ENCODE measurements around the gene NKIRAS2. TPM values are rescaled to one million over a fixed set of nuclear protein-coding genes. Genes with fewer than 3 reads are reported as not detected.

NKIRAS2 gene
- total and polyA plus RNA-seq, 2 of the 13 experiments (the other 11 are each of a cell fraction or from before 2014, with no cell fraction given) = 27.9 to 42.0 TPM

- H4K20me1 ChIP-seq (ENCODE audit: insufficient read depth, low read length) = peaks cover 12% of the 10 kb centered on the region; the same call in 1 of the 2 replicates
- no peak overlapping the region for H3K4me3 ChIP-seq (replicated peaks in 1 of 3; ENCODE audit: insufficient read depth in 1 of 3, low read depth in 2 of 3, low read length in 3 of 3)
- no peak overlapping the region for H3K4me2 ChIP-seq (ENCODE audit: low read depth, low read length)
- peaks cover 50 to 78% of the 10 kb centered on the region in 2 experiments for H3K36me3 ChIP-seq (replicated peaks in 1 of 2; ENCODE audit: control insufficient read depth in 1 of 2, insufficient read depth in 2 of 2, low read length in 2 of 2)
- H2AFZ ChIP-seq (ENCODE audit: low read length) = no peak overlapping the region
- H3K9me3 ChIP-seq (ENCODE audit: low read length) = no peaks in the 10 kb centered on the region
- no peak overlapping the region for H3K27ac ChIP-seq (ENCODE audit: extremely low read length, insufficient read depth, low read length)
- no TSS peak for BruUV-seq (replicated peaks)
- POLR2A ChIA-PET = interaction anchor here (0.7 to 4.1 kb wide), 12 partner anchors 9 to 287 kb away, joined by 3 to 38 read pairs (median 5); partner anchors contain the start of genes CNP, DNAJC7, EIF1 and JUP
- no peak overlapping the region for H3K9ac ChIP-seq (ENCODE audit: insufficient read depth, low read depth, low read length)
- peaks cover 6% of the 10 kb centered on the region for H3K79me2 ChIP-seq (ENCODE audit: insufficient read depth, low read length)
- H3K27me3 ChIP-seq (ENCODE audit: control insufficient read depth in 1 of 2, insufficient read depth in 2 of 2, low read length in 2 of 2) = no peaks in the 10 kb centered on the region
- 94% methylated on average over 9 of the region's 9 CpGs for WGBS (ENCODE audit: low lambda C conversion rate)
- CTCF ChIA-PET (ENCODE audit: low intra/inter-chr PET ratio, low total read pairs) = no interaction called here
- in situ Hi-C loops (cut with HindIII; ENCODE audit: extremely low pct_ligation_motif_present, low pct_unique_long_range_greater_than_20kb) = no loop called here
- FAIRE-seq = no peak
- intact Hi-C loops (cut with micrococcal nuclease; ENCODE audit: unreplicated experiment) = no loop called here
- peaks cover 12% of the 10 kb centered on the region for H3K4me1 ChIP-seq (ENCODE audit: insufficient read depth, low read length)
- ATAC-seq = peak; percentile 13
- no peak for DNase-seq (ENCODE audit: low spot score)
- peak; percentile 53; the same call in 1 of the 2 replicates for TF ChIP-seq PAF1 (CRISPR knock-in tag; IDR thresholded peaks at IDR 0.05)
- TF ChIP-seq HNF1B (CRISPR knock-in tag; IDR thresholded peaks at IDR 0.05) = no peak
- TF ChIP-seq RBM22 (optimal IDR thresholded peaks at IDR 0.05; ENCODE audit: low read length) = peak; percentile 57
- peak; percentile 59 for TF ChIP-seq AGO2 (optimal IDR thresholded peaks at IDR 0.05; ENCODE audit: low read depth, low read length)
- TF ChIP-seq POLR2G (IDR thresholded peaks at IDR 0.05; ENCODE audit: low read depth, low read length) = peak; percentile 65
- TF ChIP-seq AGO1 (IDR thresholded peaks at IDR 0.05; ENCODE audit: low read depth, low read length, poor library complexity, severe bottlenecking) = peak; percentile 83
- no peak for TF ChIP-seq CHCHD3 (CRISPR knock-in tag; IDR thresholded peaks at IDR 0.05)
- 0 out of 2 replicates have a peak, but pooled peaks have one; percentile 28 for TF ChIP-seq MBD4 (IDR thresholded peaks at IDR 0.05; ENCODE audit: borderline replicate concordance, low read length)
- 0 out of 2 replicates have a peak, but pooled peaks have one; percentile 24 for TF ChIP-seq FIP1L1 (IDR thresholded peaks at IDR 0.05; ENCODE audit: borderline replicate concordance, insufficient read depth, low read depth, low read length)
- TF ChIP-seq EP300 (IDR thresholded peaks at IDR 0.05; ENCODE audit: low read depth in 2 of 2, low read length in 2 of 2) = no peak
- 0 out of 2 replicates have a peak, but pooled peaks have one; percentile 25 for TF ChIP-seq EP300 (CRISPR knock-in tag; IDR thresholded peaks at IDR 0.05; ENCODE audit: borderline replicate concordance)
- TF ChIP-seq ETV5 (CRISPR knock-in tag; IDR thresholded peaks at IDR 0.05; ENCODE audit: borderline replicate concordance) = no peak
- TF ChIP-seq, protein P1, sequence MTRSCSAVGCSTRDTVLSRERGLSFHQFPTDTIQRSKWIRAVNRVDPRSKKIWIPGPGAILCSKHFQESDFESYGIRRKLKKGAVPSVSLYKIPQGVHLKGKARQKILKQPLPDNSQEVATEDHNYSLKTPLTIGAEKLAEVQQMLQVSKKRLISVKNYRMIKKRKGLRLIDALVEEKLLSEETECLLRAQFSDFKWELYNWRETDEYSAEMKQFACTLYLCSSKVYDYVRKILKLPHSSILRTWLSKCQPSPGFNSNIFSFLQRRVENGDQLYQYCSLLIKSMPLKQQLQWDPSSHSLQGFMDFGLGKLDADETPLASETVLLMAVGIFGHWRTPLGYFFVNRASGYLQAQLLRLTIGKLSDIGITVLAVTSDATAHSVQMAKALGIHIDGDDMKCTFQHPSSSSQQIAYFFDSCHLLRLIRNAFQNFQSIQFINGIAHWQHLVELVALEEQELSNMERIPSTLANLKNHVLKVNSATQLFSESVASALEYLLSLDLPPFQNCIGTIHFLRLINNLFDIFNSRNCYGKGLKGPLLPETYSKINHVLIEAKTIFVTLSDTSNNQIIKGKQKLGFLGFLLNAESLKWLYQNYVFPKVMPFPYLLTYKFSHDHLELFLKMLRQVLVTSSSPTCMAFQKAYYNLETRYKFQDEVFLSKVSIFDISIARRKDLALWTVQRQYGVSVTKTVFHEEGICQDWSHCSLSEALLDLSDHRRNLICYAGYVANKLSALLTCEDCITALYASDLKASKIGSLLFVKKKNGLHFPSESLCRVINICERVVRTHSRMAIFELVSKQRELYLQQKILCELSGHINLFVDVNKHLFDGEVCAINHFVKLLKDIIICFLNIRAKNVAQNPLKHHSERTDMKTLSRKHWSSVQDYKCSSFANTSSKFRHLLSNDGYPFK (CRISPR knock-in tag; IDR thresholded peaks at IDR 0.05; ENCODE audit: borderline replicate concordance) = 0 out of 2 replicates have a peak, but pooled peaks have one; percentile 6
- 0 out of 2 replicates have a peak, but pooled peaks have one; percentile 39 for TF ChIP-seq HNRNPL (IDR thresholded peaks at IDR 0.05; ENCODE audit: low read depth, low read length)
Measured at GRCh38 chr17:41975099-41976083, 44.5 kb upstream of the NKIRAS2 start.

All from HepG2 (cell line).